Keratinocyte (primary cell): ENCODE measurements around the gene IGF1R. TPM values are rescaled to one million over a fixed set of nuclear protein-coding genes. Genes with fewer than 3 reads are reported as not detected.

Experiments used
- DNase-seq: peaks from one replicate; pipeline ENCODE4 v3.0.0-alpha.2; 2011; ENCODE audit warnings: low read depth, missing footprints, low spot score
- FAIRE-seq: peaks from 2 replicates; lab custom pipeline; 2011; peaks lifted over from hg19 to GRCh38; lab: Jason Lieb, UNC
- H2AFZ ChIP-seq: 2 replicates; pipeline ENCODE4 v1.6.0; 2012; ENCODE audit warnings: low read length, control low read depth, inconsistent platforms; ENCODE audit not compliant: control insufficient read depth
- H3K27ac ChIP-seq: 2 replicates; pipeline ENCODE4 v1.5.1; 2011; ENCODE audit warnings: low read length; ENCODE audit not compliant: control insufficient read depth, insufficient read depth
- H3K27me3 ChIP-seq: 3 replicates; pipeline ENCODE4 v1.6.0; 2011; ENCODE audit warnings: low read length; ENCODE audit not compliant: control insufficient read depth, insufficient read depth; ENCODE audit errors: extremely low read depth
- H3K36me3 ChIP-seq, 2 experiments: 2 replicates in 1 of 2; 3 replicates in 1 of 2; pipeline ENCODE4 v1.5.1; 2011; ENCODE audit warnings: low read length in 2 of 2, mild to moderate bottlenecking in 1 of 2; ENCODE audit not compliant: control insufficient read depth in 2 of 2, insufficient read depth in 2 of 2; ENCODE audit errors: extremely low read depth in 1 of 2
- H3K4me1 ChIP-seq: 3 replicates; pipeline ENCODE4 v1.5.1; 2011; ENCODE audit warnings: low read length; ENCODE audit not compliant: control insufficient read depth, insufficient read depth; ENCODE audit errors: extremely low read depth
- H3K4me2 ChIP-seq: 3 replicates; pipeline ENCODE4 v1.6.0; 2011; ENCODE audit warnings: low read depth, low read length; ENCODE audit not compliant: control insufficient read depth, insufficient read depth; ENCODE audit errors: extremely low read depth
- H3K4me3 ChIP-seq, 3 experiments: fragments of 200-600 bp in 1 of 3; sonication (generic) in 1 of 3; 2 replicates in 2 of 3; 3 replicates in 1 of 3; pipeline ENCODE4 v1.5.1; 2011 to 2016; ENCODE audit warnings: low read length in 3 of 3, mild to moderate bottlenecking in 3 of 3, control low read depth in 2 of 3, inconsistent platforms in 1 of 3, low read depth in 1 of 3, mixed read lengths in 1 of 3, mixed run types in 1 of 3, moderate library complexity in 1 of 3; ENCODE audit not compliant: control insufficient read depth in 2 of 3, insufficient read depth in 2 of 3; ENCODE audit errors: extremely low read depth in 1 of 3
- H3K79me2 ChIP-seq: 2 replicates; pipeline ENCODE4 v1.6.0; 2012; ENCODE audit warnings: low read length; ENCODE audit not compliant: control insufficient read depth, insufficient read depth
- H3K9ac ChIP-seq: 3 replicates; pipeline ENCODE4 v1.6.0; 2011; ENCODE audit warnings: low read length; ENCODE audit not compliant: control insufficient read depth, insufficient read depth; ENCODE audit errors: extremely low read depth
- H3K9me1 ChIP-seq: 3 replicates; pipeline ENCODE4 v1.6.0; 2011; ENCODE audit warnings: low read length; ENCODE audit not compliant: control insufficient read depth, insufficient read depth; ENCODE audit errors: extremely low read depth
- H3K9me3 ChIP-seq: 2 replicates; pipeline ENCODE4 v1.5.1; 2012; ENCODE audit warnings: low read depth, low read length; ENCODE audit not compliant: control insufficient read depth
- H4K20me1 ChIP-seq: 3 replicates; pipeline ENCODE4 v1.6.0; 2011; ENCODE audit warnings: low read length; ENCODE audit not compliant: control insufficient read depth, insufficient read depth; ENCODE audit errors: extremely low read depth
- EZH2 ChIP-seq: IDR thresholded peaks from one replicate; pipeline ENCODE4 v1.6.1; 2012; ENCODE audit warnings: inconsistent platforms, mild to moderate bottlenecking, low read length, moderate library complexity
- dilution Hi-C: fragments of 300-500 bp; cut with MboI; formaldehyde crosslinking; loops from one replicate; pipeline ENCODE4 v1.7.0; 2020; ENCODE audit warnings: low sequenced_read_pairs; ENCODE audit not compliant: extremely low pct_ligation_motif_present
- polyA plus RNA-seq, 5 experiments: library from polyadenylated mRNA; depleted of rRNA in 3 of 5; stranded (reverse) in 3 of 5; stranded (forward) in 1 of 5; unstranded in 1 of 5; fragments of >200 nt; gene quantifications; 1 replicate in 1 of 5; 2 replicates in 3 of 5; 3 replicates in 1 of 5; pipeline versions ENCODE4 v1.2.1 to v1.2.3, GENCODE V29; 2011 to 2012; ENCODE audit warnings: missing spikeins in 2 of 5, low read depth in 1 of 5, low replicate concordance in 1 of 5
- TF ChIP-seq, protein P1 (sequence below), 3 experiments: IDR thresholded peaks in 1 of 3; conservative IDR thresholded peaks in 1 of 3; optimal IDR thresholded peaks in 1 of 3; 2 replicates in 2 of 3; 3 replicates in 1 of 3; pipeline versions ENCODE3 to v1.5.1; 2011; ENCODE audit warnings: low read length in 3 of 3, mild to moderate bottlenecking in 3 of 3, moderate library complexity in 2 of 3, control low read depth in 1 of 3, inconsistent platforms in 1 of 3; ENCODE audit not compliant: insufficient read depth in 2 of 3; ENCODE audit errors: extremely low read depth in 1 of 3

IGF1R gene
- polyA plus RNA-seq, 1 donor (not counting 4 experiments of a cell fraction or from before 2014, with no cell fraction given) = 14.5 TPM

DNA sequence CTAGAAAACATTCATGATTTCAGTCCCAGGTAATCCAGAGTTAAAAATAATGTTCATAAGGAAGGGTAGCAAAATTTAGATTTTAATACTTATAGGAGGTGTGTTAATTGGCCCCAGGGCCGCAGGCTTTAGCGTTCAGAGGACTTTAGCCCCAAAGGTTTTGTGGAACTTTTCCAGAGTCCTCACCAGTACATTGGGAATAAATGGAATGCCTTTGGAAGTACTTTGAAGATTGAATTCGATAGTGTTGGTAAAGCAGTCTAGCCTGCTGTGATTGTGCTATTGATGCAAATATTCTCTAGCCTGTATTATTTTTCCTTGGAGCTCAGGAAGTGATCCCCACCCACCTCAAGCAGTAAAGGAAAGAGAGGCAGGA lies 137.1 kb downstream of the IGF1R start:
- DNase-seq (no peak), FAIRE-seq (no peak)
- H3K36me3 ChIP-seq = no peaks in the 10 kb centered on the region
- no peaks in the 10 kb centered on the region for H3K9me3 ChIP-seq
- no peak overlapping the region for H3K4me3 ChIP-seq
- no peaks in the 10 kb centered on the region for H3K27me3 ChIP-seq
- no peak overlapping the region for H3K4me2 ChIP-seq
- H3K9me1 ChIP-seq = peaks cover 2% of the 10 kb centered on the region
- no peak overlapping the region for H3K27ac ChIP-seq
- H3K4me1 ChIP-seq = peaks cover 13% of the 10 kb centered on the region
- no peak overlapping the region for H3K9ac ChIP-seq
- H2AFZ ChIP-seq = no peak overlapping the region
- dilution Hi-C loops = no loop called here
- peaks cover 8% of the 10 kb centered on the region for H4K20me1 ChIP-seq
- no peak for TF ChIP-seq EZH2
- TF ChIP-seq, protein P1, sequence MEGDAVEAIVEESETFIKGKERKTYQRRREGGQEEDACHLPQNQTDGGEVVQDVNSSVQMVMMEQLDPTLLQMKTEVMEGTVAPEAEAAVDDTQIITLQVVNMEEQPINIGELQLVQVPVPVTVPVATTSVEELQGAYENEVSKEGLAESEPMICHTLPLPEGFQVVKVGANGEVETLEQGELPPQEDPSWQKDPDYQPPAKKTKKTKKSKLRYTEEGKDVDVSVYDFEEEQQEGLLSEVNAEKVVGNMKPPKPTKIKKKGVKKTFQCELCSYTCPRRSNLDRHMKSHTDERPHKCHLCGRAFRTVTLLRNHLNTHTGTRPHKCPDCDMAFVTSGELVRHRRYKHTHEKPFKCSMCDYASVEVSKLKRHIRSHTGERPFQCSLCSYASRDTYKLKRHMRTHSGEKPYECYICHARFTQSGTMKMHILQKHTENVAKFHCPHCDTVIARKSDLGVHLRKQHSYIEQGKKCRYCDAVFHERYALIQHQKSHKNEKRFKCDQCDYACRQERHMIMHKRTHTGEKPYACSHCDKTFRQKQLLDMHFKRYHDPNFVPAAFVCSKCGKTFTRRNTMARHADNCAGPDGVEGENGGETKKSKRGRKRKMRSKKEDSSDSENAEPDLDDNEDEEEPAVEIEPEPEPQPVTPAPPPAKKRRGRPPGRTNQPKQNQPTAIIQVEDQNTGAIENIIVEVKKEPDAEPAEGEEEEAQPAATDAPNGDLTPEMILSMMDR (optimal IDR thresholded peaks at IDR 0.05 in 1 of 3, IDR thresholded peaks at IDR 0.05 in 1 of 3, conservative IDR thresholded peaks at IDR 0.05 in 1 of 3; ENCODE audit: extremely low read depth in 1 of 3, insufficient read depth in 2 of 3, low read length in 3 of 3) = no peak
- peaks cover 90% of the 10 kb centered on the region for H3K79me2 ChIP-seq

DNA sequence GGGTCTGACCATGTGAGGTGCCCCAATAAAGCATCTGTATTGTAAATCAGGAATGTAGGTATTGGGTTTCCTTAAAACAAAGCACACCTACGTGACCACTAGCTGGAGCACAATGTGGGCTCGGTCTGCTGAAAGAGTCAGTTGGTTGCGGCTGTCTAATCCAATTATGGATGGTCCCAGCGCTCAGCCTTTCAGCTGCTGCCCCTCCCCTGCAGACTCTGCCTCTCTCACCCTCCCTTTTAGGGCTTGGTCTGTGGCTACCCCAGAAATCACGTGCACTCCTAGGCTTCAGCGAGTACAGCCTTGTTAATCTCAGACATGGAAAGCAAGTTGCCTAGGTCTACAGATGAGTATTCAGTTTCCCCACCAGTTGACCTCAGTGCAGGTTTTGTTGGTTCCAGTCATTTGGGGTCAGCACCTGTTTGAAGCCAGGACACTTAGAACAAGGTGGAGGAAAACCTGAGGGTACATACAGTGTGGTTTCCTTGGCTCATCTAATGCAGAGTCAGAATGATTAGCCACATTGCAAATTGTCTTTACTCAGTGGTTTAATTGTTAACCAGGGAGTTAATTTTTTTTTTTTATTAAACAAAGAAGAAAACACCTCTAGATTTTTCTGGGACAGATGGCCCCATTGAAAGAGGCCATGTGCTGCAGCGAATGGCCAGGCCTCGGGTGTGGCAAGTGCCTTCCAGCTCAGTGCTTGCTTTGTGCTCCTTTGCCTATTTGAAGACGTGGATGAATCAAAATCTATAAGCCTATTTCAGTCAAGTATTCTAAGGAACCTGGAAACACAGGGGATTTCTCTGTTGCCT lies 137.7 kb downstream of the IGF1R start:
- FAIRE-seq = no peak
- Histone ChIP-seq H3K9me3 (no peaks in the 10 kb centered on the region), H3K9me1 (peaks cover 2% of the 10 kb centered on the region), H3K4me2 (no peak overlapping the region), H3K27me3 (no peaks in the 10 kb centered on the region), H2AFZ (no peak overlapping the region), H3K4me1 (peaks cover 13% of the 10 kb centered on the region), H3K36me3 (no peaks in the 10 kb centered on the region), H3K79me2 (peaks cover 93% of the 10 kb centered on the region), H3K9ac (no peak overlapping the region), H3K27ac (no peak overlapping the region), H4K20me1 (peaks cover 8% of the 10 kb centered on the region), H3K4me3 (no peak overlapping the region)
- no peak for DNase-seq
- TF ChIP-seq, protein P1 (optimal IDR thresholded peaks at IDR 0.05 in 1 of 3, IDR thresholded peaks at IDR 0.05 in 1 of 3, conservative IDR thresholded peaks at IDR 0.05 in 1 of 3; ENCODE audit: extremely low read depth in 1 of 3, insufficient read depth in 2 of 3, low read length in 3 of 3) = no peak
- TF ChIP-seq EZH2 = no peak
- dilution Hi-C loops = no loop called here
